Measurements from ENCODE around the gene PLCXD1. TPM values are rescaled to one million over a fixed set of nuclear protein-coding genes. Genes with fewer than 3 reads are reported as not detected.
"Not testable (repeated sequence)": the region's sequence is repeated elsewhere in the genome, so short reads cannot be mapped to it uniquely, and the experiment has no call there.

The PLCXD1 gene, protein sequence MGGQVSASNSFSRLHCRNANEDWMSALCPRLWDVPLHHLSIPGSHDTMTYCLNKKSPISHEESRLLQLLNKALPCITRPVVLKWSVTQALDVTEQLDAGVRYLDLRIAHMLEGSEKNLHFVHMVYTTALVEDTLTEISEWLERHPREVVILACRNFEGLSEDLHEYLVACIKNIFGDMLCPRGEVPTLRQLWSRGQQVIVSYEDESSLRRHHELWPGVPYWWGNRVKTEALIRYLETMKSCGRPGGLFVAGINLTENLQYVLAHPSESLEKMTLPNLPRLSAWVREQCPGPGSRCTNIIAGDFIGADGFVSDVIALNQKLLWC
- 38.6 TPM for polyA plus RNA-seq (2013, experiment 1 of 2)
- 29.2 TPM for polyA plus RNA-seq (2013, experiment 2 of 2)

DNA sequence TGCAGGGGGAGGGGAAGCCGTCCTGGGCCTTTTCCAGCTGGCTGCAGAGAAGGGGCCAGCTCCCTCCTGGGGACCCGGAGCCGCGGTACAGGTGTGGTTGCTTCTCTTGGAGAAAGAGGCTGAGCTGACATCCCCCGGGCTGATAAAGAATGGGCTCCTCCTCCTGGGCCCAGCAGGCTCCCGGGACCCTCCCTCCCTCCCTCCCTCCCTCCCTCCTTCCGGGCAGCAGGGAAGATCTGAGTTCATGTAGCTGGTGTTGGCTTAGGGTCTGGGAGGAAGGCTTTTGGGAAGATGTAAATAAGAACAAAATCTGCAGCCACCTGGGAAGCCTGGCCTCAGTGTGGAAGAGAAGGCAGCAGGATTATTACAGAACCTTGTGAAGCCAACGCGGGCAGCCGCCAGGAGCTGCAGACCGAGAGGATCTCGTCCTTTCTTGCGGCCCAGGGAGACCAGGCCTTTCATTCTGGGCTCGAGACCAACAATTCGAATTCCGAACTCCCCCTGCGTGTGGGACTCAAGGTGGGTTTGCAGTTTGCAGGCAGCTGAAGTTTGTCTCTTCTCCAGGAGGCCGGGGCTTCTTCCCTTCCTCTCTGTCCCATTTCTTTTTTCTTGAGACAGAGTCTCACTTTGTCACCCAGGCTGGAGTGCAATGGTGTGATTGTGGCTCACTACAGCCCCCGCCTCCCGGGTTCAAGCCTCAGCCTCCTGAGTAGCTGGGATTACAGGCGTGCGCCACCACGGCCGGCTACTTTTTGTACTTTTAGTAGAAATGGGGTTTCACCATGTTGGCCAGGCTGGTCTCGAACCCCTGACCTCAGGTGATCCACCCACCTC lies at the start of gene PLCXD1:
Gene PLCXD1 (plus strand): TSS at position 216 of the 834 bp plus-strand sequence. CDS start 2,807 bp downstream, outside the sequence.
- H3K36me3 ChIP-seq (ENCODE audit: control insufficient read depth, insufficient read depth, low read length) = peaks cover 27% of the 10 kb centered on the region
- H3K9me3 ChIP-seq (ENCODE audit: control insufficient read depth, low read length) = no peaks in the 10 kb centered on the region
- H3K4me3 ChIP-seq (ENCODE audit: extremely low read depth, insufficient read depth, low read length, poor library complexity, severe bottlenecking) = peak within 1 kb of the TSS; percentile 47
- WGBS, 2 experiments (ENCODE audit: insufficient coverage in 2 of 2) = 28 to 31% methylated on average over 17 of the region's 25 CpGs
- no peaks in the 10 kb centered on the region for H3K4me1 ChIP-seq (ENCODE audit: control insufficient read depth, insufficient read depth, low read length, poor library complexity, severe bottlenecking)
- peak within 1 kb of the TSS; percentile 89 for H3K27ac ChIP-seq (ENCODE audit: low read depth, low read length, severe bottlenecking)

DNA sequence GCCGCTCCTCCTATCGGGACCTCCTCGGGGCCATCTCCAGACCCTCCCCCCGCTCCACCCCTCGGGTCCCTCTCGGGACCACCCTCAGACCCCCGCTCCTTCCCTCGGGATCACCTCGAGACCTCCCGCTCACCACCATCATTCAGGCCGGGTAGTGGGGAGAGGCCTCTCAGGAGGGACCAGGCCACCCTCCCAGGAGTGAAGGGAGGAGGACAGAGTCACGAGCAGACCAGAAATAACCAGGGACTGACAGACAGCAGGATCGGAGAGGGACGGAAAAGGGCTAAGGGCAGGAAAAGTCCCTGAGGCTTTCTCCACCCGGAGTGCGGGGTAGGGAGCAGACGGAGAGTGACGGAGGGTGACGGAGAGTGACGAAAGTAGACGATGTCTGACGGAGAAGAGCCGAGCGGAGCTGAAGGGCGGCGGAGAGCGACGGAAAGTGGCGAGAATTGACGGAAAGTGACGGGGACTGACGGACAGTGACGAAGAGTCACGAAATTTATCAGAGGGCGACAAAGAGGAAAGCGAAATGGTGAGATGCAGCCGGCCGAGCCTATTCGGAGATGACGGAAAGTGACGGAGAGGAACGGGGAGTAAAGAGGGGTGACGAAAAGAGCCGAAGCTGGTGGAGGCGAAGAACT lies 49.4 kb upstream of the PLCXD1 start:
- not testable (repeated sequence) for H3K36me3 ChIP-seq (ENCODE audit: control insufficient read depth, insufficient read depth, low read length); H3K27ac ChIP-seq (ENCODE audit: low read depth, low read length, severe bottlenecking); H3K4me3 ChIP-seq (ENCODE audit: extremely low read depth, insufficient read depth, low read length, poor library complexity, severe bottlenecking); H3K4me1 ChIP-seq (ENCODE audit: control insufficient read depth, insufficient read depth, low read length, poor library complexity, severe bottlenecking); H3K9me3 ChIP-seq (ENCODE audit: control insufficient read depth, low read length)
- no CpG with 5 or more reads among the region's 45 CpGs for WGBS, 2 experiments (ENCODE audit: insufficient coverage in 2 of 2)

DNA sequence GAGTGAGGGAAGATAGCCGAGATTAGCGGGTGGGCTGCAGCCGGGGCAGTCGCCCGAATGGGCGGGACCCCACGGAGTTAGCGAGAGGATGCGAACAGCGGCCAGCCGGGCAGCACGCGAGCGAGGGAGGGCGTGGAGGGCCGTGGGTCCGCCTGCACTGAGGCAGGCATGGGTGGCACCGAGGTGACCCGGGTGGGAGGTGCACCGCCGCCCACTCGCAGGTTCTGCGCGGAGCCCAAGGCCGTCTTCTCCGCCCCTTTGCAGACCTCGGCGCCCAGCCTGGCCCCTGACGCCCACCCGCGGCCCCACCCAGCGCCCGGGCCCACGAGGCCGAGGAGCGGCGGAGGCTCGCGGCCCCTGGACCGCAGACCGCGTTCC lies 48.9 kb upstream of the PLCXD1 start:
- H3K9me3 ChIP-seq (ENCODE audit: control insufficient read depth, low read length); H3K4me1 ChIP-seq (ENCODE audit: control insufficient read depth, insufficient read depth, low read length, poor library complexity, severe bottlenecking); H3K36me3 ChIP-seq (ENCODE audit: control insufficient read depth, insufficient read depth, low read length); H3K27ac ChIP-seq (ENCODE audit: low read depth, low read length, severe bottlenecking); H3K4me3 ChIP-seq (ENCODE audit: extremely low read depth, insufficient read depth, low read length, poor library complexity, severe bottlenecking): not testable (repeated sequence)
- WGBS, 2 experiments (ENCODE audit: insufficient coverage in 2 of 2) = no CpG with 5 or more reads among the region's 42 CpGs

DNA sequence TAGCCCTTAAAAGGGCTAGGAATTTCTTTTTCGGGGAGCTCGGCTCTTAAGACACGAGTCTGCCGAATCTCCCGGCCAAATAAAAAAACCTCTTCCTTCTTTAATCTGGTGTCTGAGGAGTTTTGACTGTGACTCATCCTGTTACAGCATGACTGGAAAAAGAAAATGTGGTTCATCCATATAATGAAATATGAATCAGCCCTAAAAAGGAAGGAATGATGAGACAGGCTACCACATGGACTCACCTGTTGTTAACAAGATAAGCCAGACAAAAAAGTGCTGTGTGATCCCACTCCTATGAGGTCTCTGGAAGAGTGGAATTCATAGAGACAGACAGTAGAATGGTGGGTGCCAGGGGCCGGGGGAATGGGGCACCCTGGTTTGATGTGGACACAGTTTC lies 45.0 kb upstream of the PLCXD1 start:
- no CpG with 5 or more reads among the region's 6 CpGs for WGBS, 2 experiments (ENCODE audit: insufficient coverage in 2 of 2)

DNA sequence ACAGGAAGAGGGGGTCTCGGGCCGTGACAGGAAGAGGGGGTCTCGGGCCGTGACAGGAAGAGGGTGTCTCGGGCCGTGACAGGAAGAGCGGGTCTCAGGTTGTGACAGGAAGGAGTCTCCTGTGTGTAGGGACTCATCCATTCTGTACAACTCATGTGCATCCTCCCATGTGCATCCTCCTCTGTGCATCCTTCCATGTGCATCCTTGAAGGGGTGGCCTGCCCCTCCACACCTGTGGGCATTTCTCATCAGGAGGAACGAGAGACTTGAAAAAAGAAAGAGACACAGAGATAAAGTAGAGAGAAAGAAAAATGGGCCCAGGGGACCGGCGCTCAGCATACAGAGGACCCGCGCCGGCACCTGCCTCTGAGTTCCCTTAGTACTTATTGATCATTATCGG lies 30.2 kb upstream of the PLCXD1 start:
- Histone ChIP-seq H3K9me3 (ENCODE audit: control insufficient read depth, low read length) (no peaks in the 10 kb centered on the region), H3K4me3 (ENCODE audit: extremely low read depth, insufficient read depth, low read length, poor library complexity, severe bottlenecking) (no peak overlapping the region), H3K4me1 (ENCODE audit: control insufficient read depth, insufficient read depth, low read length, poor library complexity, severe bottlenecking) (no peaks in the 10 kb centered on the region), H3K27ac (ENCODE audit: low read depth, low read length, severe bottlenecking) (no peak overlapping the region), H3K36me3 (ENCODE audit: control insufficient read depth, insufficient read depth, low read length) (no peaks in the 10 kb centered on the region)
- 88 to 96% methylated on average over 6 to 7 of the region's 14 CpGs for WGBS, 2 experiments (ENCODE audit: insufficient coverage in 2 of 2)

More for the DNA sequence above, 45.0 kb upstream of the PLCXD1 start:
- not testable (repeated sequence) for H3K4me3 ChIP-seq (ENCODE audit: extremely low read depth, insufficient read depth, low read length, poor library complexity, severe bottlenecking); H3K9me3 ChIP-seq (ENCODE audit: control insufficient read depth, low read length); H3K4me1 ChIP-seq (ENCODE audit: control insufficient read depth, insufficient read depth, low read length, poor library complexity, severe bottlenecking); H3K36me3 ChIP-seq (ENCODE audit: control insufficient read depth, insufficient read depth, low read length); H3K27ac ChIP-seq (ENCODE audit: low read depth, low read length, severe bottlenecking)

DNA sequence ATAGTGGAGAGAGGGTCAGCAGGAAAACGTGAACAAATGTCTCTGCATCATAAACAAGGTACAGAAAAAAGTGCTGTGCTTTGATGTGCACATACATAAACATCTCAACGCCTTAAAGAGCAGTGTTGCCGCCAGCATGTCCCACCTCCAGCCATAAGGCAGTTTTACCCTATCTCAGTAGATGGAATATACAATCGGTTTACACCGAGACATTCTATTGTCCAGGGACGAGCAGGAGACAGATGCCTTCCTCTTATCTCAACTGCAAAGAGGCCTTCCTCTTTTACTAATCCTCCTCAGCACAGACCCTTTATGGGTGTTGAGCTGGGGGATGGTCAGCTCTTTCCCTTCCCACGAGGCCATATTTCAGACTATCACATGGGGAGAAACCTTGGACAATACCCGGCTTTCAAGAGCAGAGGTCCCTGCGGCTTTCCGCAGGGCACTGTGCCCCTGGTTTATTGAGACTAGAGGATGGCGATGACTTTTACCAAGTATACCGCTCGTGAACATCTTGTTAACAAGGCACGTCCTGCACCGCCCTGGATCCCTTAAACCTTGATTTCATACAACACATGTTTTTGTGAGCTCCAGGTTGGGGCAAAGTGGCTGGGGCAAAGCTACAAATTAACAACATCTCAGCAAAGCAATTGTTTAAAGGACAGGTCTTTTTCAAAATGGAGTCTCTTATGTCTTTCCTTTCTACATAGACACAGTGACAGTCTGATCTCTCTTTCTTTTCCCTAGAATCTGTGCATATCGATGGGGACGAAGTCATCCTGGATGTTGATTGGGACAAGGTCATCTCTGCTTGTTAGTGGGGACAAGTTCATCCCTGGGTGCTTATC lies 29.6 kb upstream of the PLCXD1 start:
- not testable (repeated sequence) for H3K4me1 ChIP-seq (ENCODE audit: control insufficient read depth, insufficient read depth, low read length, poor library complexity, severe bottlenecking); H3K4me3 ChIP-seq (ENCODE audit: extremely low read depth, insufficient read depth, low read length, poor library complexity, severe bottlenecking); H3K27ac ChIP-seq (ENCODE audit: low read depth, low read length, severe bottlenecking); H3K36me3 ChIP-seq (ENCODE audit: control insufficient read depth, insufficient read depth, low read length); H3K9me3 ChIP-seq (ENCODE audit: control insufficient read depth, low read length)
- 79 to 94% methylated on average over 12 to 14 of the region's 17 CpGs for WGBS, 2 experiments (ENCODE audit: insufficient coverage in 2 of 2)

DNA sequence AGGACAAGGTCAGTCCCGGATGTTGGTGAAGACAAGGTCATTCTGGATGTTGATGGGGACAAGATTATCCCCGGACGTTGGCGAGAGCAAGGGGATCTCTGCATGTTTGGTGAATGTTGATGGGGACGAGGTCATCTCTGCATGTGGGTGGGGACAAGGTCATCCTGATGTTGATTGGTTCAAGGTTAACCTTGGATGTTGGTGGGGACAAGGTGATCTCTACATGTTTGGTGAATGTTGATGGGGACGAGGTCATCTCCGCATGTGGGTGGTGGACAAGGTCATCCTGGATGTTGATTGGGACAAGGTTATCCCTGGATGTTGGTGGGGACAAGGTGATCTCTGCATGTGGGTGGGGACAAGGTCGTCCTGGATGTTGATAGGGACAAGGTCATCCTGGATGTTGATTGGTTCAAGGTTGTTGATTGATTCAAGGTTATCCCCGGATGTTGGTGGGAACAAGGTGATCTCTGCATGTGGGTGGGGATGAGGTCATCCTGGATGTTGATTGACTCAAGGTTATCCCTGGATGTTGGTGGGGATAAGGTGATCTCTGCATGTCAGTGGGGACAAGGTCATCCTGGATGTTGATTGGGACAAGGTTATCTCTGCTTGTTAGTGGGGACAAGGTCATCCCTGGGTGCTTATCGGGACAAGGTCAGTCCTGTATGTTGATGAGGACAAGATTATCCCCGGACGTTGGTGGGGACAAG lies 28.8 kb upstream of the PLCXD1 start:
- no peak overlapping the region for H3K27ac ChIP-seq (ENCODE audit: low read depth, low read length, severe bottlenecking)
- H3K36me3 ChIP-seq (ENCODE audit: control insufficient read depth, insufficient read depth, low read length) = no peaks in the 10 kb centered on the region
- H3K9me3 ChIP-seq (ENCODE audit: control insufficient read depth, low read length) = no peaks in the 10 kb centered on the region
- no peak overlapping the region for H3K4me3 ChIP-seq (ENCODE audit: extremely low read depth, insufficient read depth, low read length, poor library complexity, severe bottlenecking)
- WGBS, 2 experiments (ENCODE audit: insufficient coverage in 2 of 2) = 85 to 91% methylated on average over 12 of the region's 12 CpGs
- no peaks in the 10 kb centered on the region for H3K4me1 ChIP-seq (ENCODE audit: control insufficient read depth, insufficient read depth, low read length, poor library complexity, severe bottlenecking)

DNA sequence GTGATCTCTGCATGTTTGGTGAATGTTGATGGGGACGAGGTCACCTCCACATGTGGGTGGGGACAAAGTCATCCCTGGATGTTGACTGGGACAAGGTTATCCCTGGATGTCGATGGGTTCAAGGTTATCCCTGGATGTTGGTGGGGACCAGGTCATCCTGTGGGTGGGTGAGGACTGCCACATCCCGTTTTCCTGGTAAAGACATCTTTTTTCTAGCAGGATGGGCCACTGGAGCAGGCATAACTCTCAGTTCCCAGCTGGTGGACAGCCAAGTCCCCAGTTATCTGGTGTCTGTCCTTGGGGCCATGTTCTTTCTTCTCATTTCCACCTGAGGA lies 28.3 kb upstream of the PLCXD1 start:
- WGBS, 2 experiments (ENCODE audit: insufficient coverage in 2 of 2) = 88 to 92% methylated on average over 3 of the region's 3 CpGs

DNA sequence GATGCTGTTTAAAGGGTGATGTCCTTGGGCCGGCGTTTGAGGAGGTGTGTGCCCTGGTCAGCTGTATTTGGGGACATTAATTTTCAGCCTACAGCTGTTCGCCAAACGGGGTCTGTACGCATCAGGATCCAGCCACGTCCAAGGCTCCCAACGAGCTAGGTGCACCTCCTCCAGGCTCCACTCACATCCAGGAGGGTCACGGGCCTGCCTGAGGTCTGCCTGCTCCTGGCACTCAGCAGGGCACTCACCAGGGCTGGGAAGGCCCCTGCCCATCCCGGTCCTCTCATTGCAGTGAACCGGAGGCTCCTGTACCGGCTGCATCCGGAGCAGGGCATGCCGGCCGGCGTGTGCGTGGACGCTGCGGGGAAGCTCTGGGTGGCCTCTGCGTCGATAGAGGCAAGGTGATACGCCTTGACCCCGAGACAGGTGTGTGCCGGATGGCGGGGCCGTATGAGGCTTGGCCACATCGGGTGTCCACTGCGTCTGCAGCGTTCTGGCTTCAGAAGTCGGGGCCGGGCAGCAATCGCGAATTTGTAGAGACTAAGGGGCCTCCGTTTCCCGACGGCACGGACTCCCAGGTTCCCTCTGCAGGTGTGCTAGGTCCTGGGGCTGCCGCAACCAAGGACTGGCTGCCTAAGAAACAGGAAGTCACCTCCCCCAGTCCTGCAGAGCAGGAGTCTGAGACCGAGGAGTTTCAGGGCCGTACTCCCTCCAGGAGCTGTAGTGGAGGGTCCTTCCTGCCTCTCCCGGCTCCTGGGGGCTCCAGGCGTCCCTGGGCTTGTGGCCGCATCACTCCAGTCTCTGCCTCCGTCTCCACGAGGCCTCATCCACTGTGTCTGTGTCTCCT lies 27.5 kb upstream of the PLCXD1 start:
- no peak overlapping the region for H3K4me3 ChIP-seq (ENCODE audit: extremely low read depth, insufficient read depth, low read length, poor library complexity, severe bottlenecking)
- 89 to 92% methylated on average over 38 to 39 of the region's 44 CpGs for WGBS, 2 experiments (ENCODE audit: insufficient coverage in 2 of 2)

More for the DNA sequence above, 28.3 kb upstream of the PLCXD1 start:
- Histone ChIP-seq H3K9me3 (ENCODE audit: control insufficient read depth, low read length) (no peaks in the 10 kb centered on the region), H3K4me1 (ENCODE audit: control insufficient read depth, insufficient read depth, low read length, poor library complexity, severe bottlenecking) (no peaks in the 10 kb centered on the region), H3K36me3 (ENCODE audit: control insufficient read depth, insufficient read depth, low read length) (no peaks in the 10 kb centered on the region), H3K4me3 (ENCODE audit: extremely low read depth, insufficient read depth, low read length, poor library complexity, severe bottlenecking) (no peak overlapping the region), H3K27ac (ENCODE audit: low read depth, low read length, severe bottlenecking) (no peak overlapping the region)

More for the DNA sequence above, 27.5 kb upstream of the PLCXD1 start:
- Histone ChIP-seq H3K36me3 (ENCODE audit: control insufficient read depth, insufficient read depth, low read length) (no peaks in the 10 kb centered on the region), H3K4me1 (ENCODE audit: control insufficient read depth, insufficient read depth, low read length, poor library complexity, severe bottlenecking) (no peaks in the 10 kb centered on the region), H3K9me3 (ENCODE audit: control insufficient read depth, low read length) (no peaks in the 10 kb centered on the region), H3K27ac (ENCODE audit: low read depth, low read length, severe bottlenecking) (no peak overlapping the region)
